Measurements from ENCODE around the gene TCL1A.

Gene TCL1A

GRCh38 chr14:95679998-95680735, 33.8 kb downstream of the TCL1A start:
- TF ChIP-seq USF1 (IDR thresholded peaks at IDR 0.05), result peak; percentile 31
- no peak for TF ChIP-seq YY1 (IDR thresholded peaks at IDR 0.05; ENCODE audit: low read depth)
- peak; percentile 92 for TF ChIP-seq ZBTB7A (IDR thresholded peaks at IDR 0.05; ENCODE audit: low read depth)
- no peak for TF ChIP-seq CEBPB (IDR thresholded peaks at IDR 0.05)
- no peak for TF ChIP-seq TAF1 (IDR thresholded peaks at IDR 0.05; ENCODE audit: low read depth)
- TF ChIP-seq TCF12 (IDR thresholded peaks at IDR 0.05; ENCODE audit: low read depth), result peak; percentile 95
- 0 out of 2 replicates have a peak, but pooled peaks have one; percentile 49 for TF ChIP-seq MAX (IDR thresholded peaks at IDR 0.05)
- TF ChIP-seq EP300 (IDR thresholded peaks at IDR 0.05; ENCODE audit: borderline replicate concordance), result peak; percentile 89
- peak; percentile 85 for TF ChIP-seq TEAD4 (IDR thresholded peaks at IDR 0.05)
- no peak; the same call in 1 of the 2 replicates for TF ChIP-seq FOXM1 (IDR thresholded peaks at IDR 0.05; ENCODE audit: borderline replicate concordance, low read depth)
- peak; percentile 38; the same call in 1 of the 2 replicates for TF ChIP-seq RAD21 (IDR thresholded peaks at IDR 0.05; ENCODE audit: low read depth)
- TF ChIP-seq NFIC (IDR thresholded peaks at IDR 0.05), result peak; percentile 88

- 0 out of 2 replicates have a peak, but pooled peaks have one; percentile 21 for TF ChIP-seq NFIC (IDR thresholded peaks at IDR 0.05)
- no peak for TF ChIP-seq CEBPB (IDR thresholded peaks at IDR 0.05)
Measured at GRCh38 chr14:95679148-95679815, 34.6 kb downstream of the TCL1A start.

GRCh38 chr14:95677179-95677835, 36.6 kb downstream of the TCL1A start:
- no peak for TF ChIP-seq MAX (IDR thresholded peaks at IDR 0.05)
- TF ChIP-seq EP300 (IDR thresholded peaks at IDR 0.05; ENCODE audit: borderline replicate concordance), result no peak
- no peak for TF ChIP-seq ZBTB7A (IDR thresholded peaks at IDR 0.05; ENCODE audit: low read depth)
- no peak for TF ChIP-seq CREB1 (IDR thresholded peaks at IDR 0.05; ENCODE audit: low read depth)
- TF ChIP-seq EGR1 (IDR thresholded peaks at IDR 0.05), result no peak
- TF ChIP-seq RAD21 (IDR thresholded peaks at IDR 0.05; ENCODE audit: low read depth), result no peak
- no peak for TF ChIP-seq CEBPB (IDR thresholded peaks at IDR 0.05)
- TF ChIP-seq NFIC (IDR thresholded peaks at IDR 0.05), result no peak
- no peak for TF ChIP-seq YY1 (IDR thresholded peaks at IDR 0.05; ENCODE audit: low read depth)
- TF ChIP-seq TCF12 (IDR thresholded peaks at IDR 0.05; ENCODE audit: low read depth), result no peak
- TF ChIP-seq FOXM1 (IDR thresholded peaks at IDR 0.05; ENCODE audit: borderline replicate concordance, low read depth), result no peak
- TF ChIP-seq TEAD4 (IDR thresholded peaks at IDR 0.05), result no peak
- TF ChIP-seq USF1 (IDR thresholded peaks at IDR 0.05), result no peak
- no peak for TF ChIP-seq REST (IDR thresholded peaks at IDR 0.05; ENCODE audit: low read depth)
- no peak for TF ChIP-seq TAF1 (IDR thresholded peaks at IDR 0.05; ENCODE audit: low read depth)

GRCh38 chr14:95675486-95675885, 38.4 kb downstream of the TCL1A start:
- TF ChIP-seq YY1 (IDR thresholded peaks at IDR 0.05; ENCODE audit: low read depth) (no peak), MAX (IDR thresholded peaks at IDR 0.05) (no peak), TCF12 (IDR thresholded peaks at IDR 0.05; ENCODE audit: low read depth) (no peak), REST (IDR thresholded peaks at IDR 0.05; ENCODE audit: low read depth) (no peak), RAD21 (IDR thresholded peaks at IDR 0.05; ENCODE audit: low read depth) (no peak), ZBTB7A (IDR thresholded peaks at IDR 0.05; ENCODE audit: low read depth) (no peak), EGR1 (IDR thresholded peaks at IDR 0.05) (no peak), FOXM1 (IDR thresholded peaks at IDR 0.05; ENCODE audit: borderline replicate concordance, low read depth) (no peak), CREB1 (IDR thresholded peaks at IDR 0.05; ENCODE audit: low read depth) (no peak), NFIC (IDR thresholded peaks at IDR 0.05) (no peak), USF1 (IDR thresholded peaks at IDR 0.05) (no peak), CEBPB (IDR thresholded peaks at IDR 0.05) (no peak), EP300 (IDR thresholded peaks at IDR 0.05; ENCODE audit: borderline replicate concordance) (no peak), TEAD4 (IDR thresholded peaks at IDR 0.05) (no peak), TAF1 (IDR thresholded peaks at IDR 0.05; ENCODE audit: low read depth) (no peak)
